Measurements from ENCODE around the gene CUL2.

- TF ChIP-seq CTCF (IDR thresholded peaks at IDR 0.05), result no peak
- TF ChIP-seq POLR2A (IDR thresholded peaks at IDR 0.05), result no peak
Observed at GRCh38 chr10:35003906-35004305, 86.2 kb downstream of the CUL2 start.
